Measurements from ENCODE around the gene ZNF569.
"Not testable (repeated sequence)": the region's sequence is repeated elsewhere in the genome, so short reads cannot be mapped to it uniquely, and the experiment has no call there.

The ZNF569 gene

GRCh38 chr19:37401078-37401477 lies 66.2 kb downstream of the ZNF569 start:
- DNase-seq (ENCODE audit: low spot score): no peak

DNA sequence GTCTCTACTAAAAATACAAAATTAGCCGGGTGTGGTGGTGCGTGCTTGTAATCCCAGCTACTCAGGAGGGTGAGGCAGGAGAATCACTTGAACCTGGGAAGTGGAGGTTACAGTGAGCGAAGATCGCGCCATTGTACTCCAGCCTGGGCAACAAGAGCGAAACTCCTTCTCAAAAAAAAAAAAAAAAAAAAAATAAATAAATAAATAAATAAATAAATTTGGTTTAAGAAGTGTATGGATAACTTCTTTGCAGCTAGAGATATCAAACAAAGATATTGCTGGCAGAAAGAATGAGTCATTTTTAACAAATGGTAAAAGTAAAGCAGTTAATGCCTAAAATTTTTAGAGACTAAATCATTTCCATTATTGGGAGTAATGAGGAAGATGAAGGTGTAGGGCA lies 75.8 kb downstream of the ZNF569 start:
- DNase-seq (ENCODE audit: low spot score): not testable (repeated sequence)

DNA sequence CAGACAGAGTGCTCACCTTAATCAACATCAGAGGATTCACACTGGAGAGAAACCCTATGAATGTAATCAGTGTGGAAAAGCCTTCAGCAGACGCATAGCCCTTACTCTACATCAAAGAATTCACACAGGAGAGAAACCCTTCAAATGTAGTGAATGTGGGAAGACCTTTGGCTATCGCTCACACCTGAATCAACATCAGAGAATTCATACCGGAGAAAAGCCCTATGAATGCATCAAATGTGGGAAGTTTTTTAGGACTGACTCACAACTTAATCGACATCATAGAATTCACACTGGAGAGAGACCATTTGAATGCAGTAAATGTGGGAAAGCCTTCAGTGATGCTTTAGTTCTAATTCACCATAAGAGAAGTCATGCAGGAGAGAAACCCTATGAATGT lies 78.0 kb downstream of the ZNF569 start:
- no peak for DNase-seq (ENCODE audit: low spot score)

DNA sequence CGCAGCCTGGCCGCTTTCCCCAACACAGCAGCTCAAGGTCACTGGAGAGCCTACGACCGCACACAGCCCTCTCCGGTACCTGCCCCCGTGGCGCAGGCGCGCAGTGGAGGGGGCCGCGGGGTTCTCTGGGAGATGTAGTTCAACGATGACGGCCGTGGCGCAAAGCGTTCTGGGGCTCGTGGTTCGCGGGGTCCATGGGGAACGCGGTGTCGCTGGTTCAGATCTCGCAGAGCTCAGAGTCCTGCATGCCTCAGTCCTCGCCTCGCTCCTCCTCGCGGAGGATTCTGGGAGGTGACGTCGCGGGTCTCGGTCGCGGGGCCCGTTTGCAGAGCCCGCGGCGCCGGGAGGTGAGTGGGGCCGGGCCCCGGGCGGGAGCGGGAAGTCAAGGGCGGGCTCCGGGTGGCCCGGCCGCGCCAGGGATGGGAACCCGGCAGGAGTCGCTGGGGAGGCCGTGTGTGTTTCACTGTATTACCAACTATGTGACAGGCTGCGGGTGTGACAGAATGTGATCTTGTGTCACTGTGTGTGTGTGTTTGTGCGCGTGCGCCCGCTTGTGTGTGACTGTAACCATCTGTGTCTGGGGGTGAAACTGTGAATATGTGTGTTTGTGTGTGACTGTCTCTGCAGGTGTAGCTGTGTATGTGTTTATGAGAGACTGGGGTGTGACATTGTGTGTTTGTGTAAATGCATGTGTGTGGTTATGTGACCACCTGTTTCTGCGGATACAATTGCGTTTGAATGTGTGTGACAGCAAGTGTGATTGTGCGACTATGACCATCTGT lies 96.2 kb downstream of the ZNF569 start, which contains the start of gene ZNF527:
Gene ZNF527, plus strand, starts transcription at position 220 of the 782 bp plus-strand sequence. CDS start 3,100 bp downstream, outside the sequence.
- DNase-seq (ENCODE audit: low spot score): peak; percentile 97

GRCh38 chr19:37370386-37370879 lies 96.8 kb downstream of the ZNF569 start:
- not testable (repeated sequence) for DNase-seq (ENCODE audit: low spot score)

DNA sequence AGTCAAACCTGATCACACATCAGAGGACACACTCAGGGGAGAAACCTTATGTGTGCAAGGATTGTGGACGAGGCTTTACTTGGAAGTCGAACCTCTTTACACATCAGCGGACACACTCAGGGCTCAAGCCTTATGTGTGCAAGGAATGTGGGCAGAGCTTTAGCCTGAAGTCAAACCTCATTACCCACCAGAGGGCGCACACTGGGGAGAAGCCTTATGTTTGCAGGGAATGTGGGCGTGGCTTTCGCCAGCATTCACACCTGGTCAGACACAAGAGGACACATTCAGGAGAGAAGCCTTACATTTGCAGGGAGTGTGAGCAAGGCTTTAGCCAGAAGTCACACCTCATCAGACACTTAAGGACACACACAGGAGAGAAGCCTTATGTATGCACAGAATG lies 104.5 kb downstream of the ZNF569 start:
- DNase-seq (ENCODE audit: low spot score): no peak

- DNase-seq (ENCODE audit: low spot score): no peak
Observed at GRCh38 chr19:37361994-37362393, 105.2 kb downstream of the ZNF569 start.

Data from ecto neural progenitor cell (in vitro differentiated cells).